GM21576 (cell line): Measurements from ENCODE around the gene HEG1.

ENCODE experiments used
- ATAC-seq: cut with Tn5 transposase; IDR thresholded peaks from one replicate; pipeline ENCODE4 v1.9.1; 2021; ENCODE audit warnings: mild to moderate bottlenecking, moderate library complexity; ENCODE audit not compliant: unreplicated experiment

HEG1 gene

GRCh38 chr3:125051715-125052581 is 3.8 kb downstream of the HEG1 start:
- ATAC-seq, result no peak

GRCh38 chr3:125051205-125051604 is 4.6 kb downstream of the HEG1 start:
- no peak for ATAC-seq

GRCh38 chr3:125050488-125051090 is 5.2 kb downstream of the HEG1 start:
- ATAC-seq, result no peak

GRCh38 chr3:125048282-125048681 is 7.5 kb downstream of the HEG1 start:
- no peak for ATAC-seq

GRCh38 chr3:125045965-125046364 is 9.8 kb downstream of the HEG1 start:
- no peak for ATAC-seq

GRCh38 chr3:125045194-125045593 is 10.6 kb downstream of the HEG1 start:
- ATAC-seq, result no peak

- no peak for ATAC-seq
Observed at GRCh38 chr3:125043599-125044151, 12.1 kb downstream of the HEG1 start.

GRCh38 chr3:125042725-125043406 is 12.9 kb downstream of the HEG1 start:
- ATAC-seq, result no peak

- no peak for ATAC-seq
Observed at GRCh38 chr3:125039131-125040100, 16.4 kb downstream of the HEG1 start.

GRCh38 chr3:125037498-125038150 is 18.2 kb downstream of the HEG1 start:
- no peak for ATAC-seq

- peak; percentile 85 for ATAC-seq
Observed at GRCh38 chr3:125035217-125035616, 20.6 kb downstream of the HEG1 start.

GRCh38 chr3:125033616-125034015 is 22.2 kb downstream of the HEG1 start:
- no peak for ATAC-seq

- no peak for ATAC-seq
Observed at GRCh38 chr3:125033135-125033534, 22.7 kb downstream of the HEG1 start.

GRCh38 chr3:125032683-125033082 is 23.1 kb downstream of the HEG1 start:
- ATAC-seq, result no peak

- no peak for ATAC-seq
Observed at GRCh38 chr3:125032100-125032643, 23.6 kb downstream of the HEG1 start.

GRCh38 chr3:125031544-125031943 is 24.3 kb downstream of the HEG1 start:
- no peak for ATAC-seq

- no peak for ATAC-seq
Observed at GRCh38 chr3:125028657-125029056, 27.1 kb downstream of the HEG1 start.

- no peak for ATAC-seq
Observed at GRCh38 chr3:125025642-125026041, 30.2 kb downstream of the HEG1 start.

GRCh38 chr3:125024817-125025216 is 31.0 kb downstream of the HEG1 start:
- no peak for ATAC-seq
